GM15510 (cell line): ENCODE measurements around the gene TAF11L13.

Source experiments
- POLR2A ChIP-seq: IDR thresholded peaks from 3 replicates; pipeline ENCODE4 v1.6.1; 2011; ENCODE audit warnings: borderline replicate concordance; ENCODE audit not compliant: insufficient read length; ENCODE audit errors: extremely low read depth

Gene TAF11L13

GRCh38 chr5:17666726-17667235, 34.9 kb downstream of the TAF11L13 start:
- no peak for TF ChIP-seq POLR2A

GRCh38 chr5:17670353-17670752, 38.5 kb downstream of the TAF11L13 start:
- TF ChIP-seq POLR2A = no peak

GRCh38 chr5:17678751-17679324, 47.0 kb downstream of the TAF11L13 start:
- no peak for TF ChIP-seq POLR2A

GRCh38 chr5:17679597-17680203, 47.8 kb downstream of the TAF11L13 start:
- no peak for TF ChIP-seq POLR2A

GRCh38 chr5:17680737-17681136, 48.8 kb downstream of the TAF11L13 start:
- TF ChIP-seq POLR2A = no peak
